ENCODE measurements around the gene HDAC10.
"Not testable (repeated sequence)": the region's sequence is repeated elsewhere in the genome, so short reads cannot be mapped to it uniquely, and the experiment has no call there.

HDAC10 gene

GRCh38 chr22:50215297-50216054 is 35.6 kb downstream of the HDAC10 start:
- DNase-seq, result no peak

DNA sequence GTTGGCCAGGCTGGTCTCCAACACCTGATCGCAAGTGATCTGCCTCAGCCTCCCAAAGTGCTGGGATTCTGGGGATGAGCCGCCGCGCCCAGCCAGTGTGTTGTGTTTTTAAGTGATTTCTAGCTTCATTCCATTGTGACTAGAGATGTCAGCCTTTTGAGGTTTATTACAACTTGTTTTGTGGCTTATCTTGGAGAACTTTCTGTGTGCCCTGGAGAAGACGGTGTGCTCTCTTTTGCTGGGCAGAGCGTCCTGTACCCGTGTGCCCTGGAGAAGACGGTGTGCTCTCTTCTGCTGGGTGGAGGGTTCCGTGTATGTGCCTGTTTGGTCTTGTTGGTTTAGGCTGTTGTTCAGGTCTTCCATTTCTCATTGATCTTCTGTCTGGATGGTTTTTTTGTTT is 37.8 kb downstream of the HDAC10 start:
- DNase-seq, result no peak

GRCh38 chr22:50211147-50211546 is 39.9 kb downstream of the HDAC10 start:
- DNase-seq, result no peak

GRCh38 chr22:50210378-50211139 is 40.5 kb downstream of the HDAC10 start:
- no peak for DNase-seq

GRCh38 chr22:50209893-50210292 is 41.2 kb downstream of the HDAC10 start:
- peak; percentile 52 for DNase-seq

DNA sequence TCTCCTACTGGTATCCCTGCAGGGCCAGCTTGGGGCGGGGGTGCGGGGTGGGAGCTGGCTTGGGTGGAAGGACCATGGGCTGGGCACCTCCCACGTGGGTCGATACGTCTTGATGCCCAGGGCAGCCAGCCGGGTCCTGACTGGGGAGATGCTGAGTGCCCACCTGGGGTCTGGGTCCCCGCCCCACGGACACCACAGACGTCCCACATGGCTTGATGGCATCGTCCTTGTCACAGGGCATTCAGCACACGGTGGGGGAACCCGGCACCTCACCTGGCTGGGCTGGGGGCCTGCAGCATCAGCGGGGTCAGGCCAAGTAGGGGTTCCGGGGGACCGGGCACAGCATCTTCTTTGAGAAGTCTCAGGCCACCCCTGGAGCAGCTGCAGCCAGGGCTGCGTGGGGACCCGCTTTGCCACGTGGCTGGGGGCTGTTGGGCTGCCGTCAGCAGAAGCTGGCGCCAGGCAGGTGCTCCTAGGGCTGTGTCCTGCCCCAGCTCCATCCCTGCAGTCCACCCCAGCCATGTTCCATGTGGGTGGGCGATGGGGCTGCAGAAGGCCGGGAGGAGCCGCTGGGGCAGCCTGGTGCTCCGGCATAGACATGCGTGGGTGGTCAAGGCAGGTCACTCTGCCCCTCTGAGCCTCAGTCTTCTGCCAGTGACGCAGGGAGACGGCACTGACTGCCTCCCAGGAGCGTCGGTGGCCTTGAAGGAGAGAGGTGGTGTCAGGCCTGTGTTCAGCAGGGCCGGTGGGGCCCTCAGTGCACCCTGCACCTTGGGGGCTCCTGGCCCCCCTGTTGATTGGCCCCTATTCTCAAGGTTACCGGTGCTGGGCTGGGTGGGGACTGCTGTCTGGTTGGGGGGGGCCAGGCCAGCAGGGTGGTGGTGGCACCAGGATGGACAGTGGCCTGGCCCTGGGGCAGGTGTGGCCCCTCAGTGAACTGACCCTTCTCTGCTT is 41.8 kb downstream of the HDAC10 start:
- DNase-seq, result no peak

DNA sequence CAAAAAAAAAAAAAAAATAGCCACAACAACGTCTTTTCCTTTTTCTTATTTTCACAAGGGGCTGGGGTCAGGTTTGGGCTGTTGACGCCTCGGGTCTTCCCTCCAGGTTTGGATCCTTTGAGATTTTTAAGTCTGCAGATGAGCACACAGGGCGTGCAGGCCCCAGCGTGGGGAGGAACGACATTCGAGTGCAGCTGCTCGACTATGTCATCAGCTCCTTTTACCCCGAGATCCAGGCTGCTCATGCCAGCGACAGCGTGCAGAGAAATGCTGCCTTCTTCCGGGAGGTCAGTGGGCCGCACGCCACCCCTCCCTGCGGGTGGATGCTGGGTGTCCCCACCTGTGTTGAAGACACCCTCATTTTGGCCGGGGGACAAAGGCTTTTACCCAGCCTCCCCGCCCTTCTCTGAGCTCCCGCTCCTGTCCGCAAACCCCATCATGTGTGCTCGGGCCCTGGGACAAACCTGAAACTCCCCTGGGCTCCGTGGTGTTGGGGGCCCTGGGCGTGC is 42.6 kb downstream of the HDAC10 start:
- no peak for DNase-seq

DNA sequence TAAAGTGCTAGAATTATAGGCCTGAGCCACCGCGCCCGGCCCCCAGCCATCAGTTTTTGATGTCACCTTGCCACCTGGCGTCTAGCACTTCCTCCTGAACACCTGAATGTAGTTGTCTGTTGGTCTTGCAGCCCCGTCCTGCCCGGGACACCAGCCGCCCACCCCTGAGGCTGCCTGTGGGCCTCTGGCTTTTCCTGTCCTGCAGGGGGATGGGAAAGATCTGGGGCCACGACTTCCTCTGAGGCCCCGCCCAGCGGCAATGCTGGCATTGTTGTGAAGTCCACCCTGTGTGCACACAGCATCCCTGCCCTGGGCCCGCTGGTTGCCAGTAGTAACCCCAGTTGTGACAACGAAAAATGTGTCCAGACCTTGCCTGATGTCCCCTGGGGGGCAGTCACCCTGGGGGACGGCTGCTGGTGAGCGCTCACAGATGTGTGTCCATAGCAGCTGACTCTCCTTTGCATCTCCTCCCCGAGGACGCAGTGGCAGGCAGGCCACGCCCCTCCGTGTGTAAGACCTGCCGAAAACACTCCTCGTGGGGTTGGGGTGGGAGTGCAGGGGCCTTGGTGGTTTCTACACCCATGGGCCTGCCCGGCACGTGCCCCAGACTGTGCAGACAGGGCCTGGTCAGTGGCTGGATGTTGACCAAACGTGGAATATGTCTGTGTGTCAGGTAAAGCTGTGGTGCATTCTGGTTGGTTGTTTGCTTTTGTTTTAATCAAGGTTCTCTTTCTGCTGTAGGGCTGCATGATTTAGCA is 43.5 kb downstream of the HDAC10 start:
- no peak for DNase-seq

DNA sequence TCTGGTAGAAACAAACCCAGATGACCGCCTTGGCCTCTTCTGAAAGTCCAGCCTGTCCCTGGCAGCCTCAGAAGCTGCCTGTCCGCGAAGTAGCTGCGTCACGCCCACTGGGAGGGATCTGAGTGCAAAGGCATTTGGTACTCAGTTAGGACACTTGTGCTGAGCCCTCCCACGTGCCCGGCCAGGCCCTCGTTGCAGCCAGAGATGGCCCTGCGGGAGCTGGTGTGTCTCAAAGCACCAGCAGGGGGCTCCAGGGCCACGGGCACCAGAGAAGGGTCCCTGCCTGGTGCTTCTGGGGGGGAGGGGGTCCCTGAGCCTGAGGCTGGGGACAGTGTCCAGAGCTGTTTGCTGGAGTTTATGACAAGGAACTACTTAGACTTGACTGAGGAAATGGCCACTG is 44.5 kb downstream of the HDAC10 start:
- DNase-seq, result no peak

GRCh38 chr22:50205781-50206569 is 45.1 kb downstream of the HDAC10 start:
- DNase-seq, result no peak

GRCh38 chr22:50204998-50205397 is 46.1 kb downstream of the HDAC10 start:
- not testable (repeated sequence) for DNase-seq

DNA sequence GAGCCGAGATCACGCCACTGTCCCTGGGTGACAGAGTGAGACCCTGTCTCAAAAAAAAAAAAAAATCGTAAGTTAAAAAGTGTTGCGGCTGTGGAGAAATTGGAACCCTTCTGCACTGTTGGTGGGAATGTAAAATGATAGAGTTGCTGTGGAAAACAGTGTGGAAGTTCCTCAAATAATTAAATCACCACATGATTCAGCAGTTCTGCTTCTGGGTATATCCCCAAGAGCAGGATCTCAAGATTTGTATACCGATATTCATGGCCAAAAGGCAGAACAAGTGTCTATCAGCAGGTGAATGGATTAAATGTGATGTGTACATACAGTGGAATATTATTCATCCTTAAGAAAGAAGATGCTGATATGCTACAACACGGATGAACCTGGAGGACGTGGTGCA is 46.5 kb downstream of the HDAC10 start:
- DNase-seq, result no peak

DNA sequence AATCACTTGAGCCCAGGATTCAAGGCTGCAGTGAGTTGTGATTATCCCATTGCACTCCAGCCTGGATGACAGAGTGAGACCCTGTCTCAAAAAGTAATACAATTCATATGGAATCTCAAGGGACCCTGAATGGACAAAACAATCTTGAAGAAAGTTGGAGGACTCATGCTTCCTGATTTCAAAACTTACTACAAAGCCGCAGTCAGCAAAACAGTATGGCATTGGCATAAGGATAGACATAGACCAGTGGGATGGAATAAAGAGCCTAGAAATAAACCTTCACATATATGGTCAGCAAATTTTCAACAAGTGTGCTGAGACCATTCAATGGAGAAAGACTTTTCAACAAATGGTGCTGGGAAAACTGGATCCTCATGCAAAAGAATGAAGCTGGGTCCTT is 47.8 kb downstream of the HDAC10 start:
- no peak for DNase-seq

- DNase-seq, result no peak
Observed at GRCh38 chr22:50202130-50202666, 48.9 kb downstream of the HDAC10 start.

GRCh38 chr22:50201191-50202129 is 49.6 kb downstream of the HDAC10 start:
- no peak for DNase-seq

DNA sequence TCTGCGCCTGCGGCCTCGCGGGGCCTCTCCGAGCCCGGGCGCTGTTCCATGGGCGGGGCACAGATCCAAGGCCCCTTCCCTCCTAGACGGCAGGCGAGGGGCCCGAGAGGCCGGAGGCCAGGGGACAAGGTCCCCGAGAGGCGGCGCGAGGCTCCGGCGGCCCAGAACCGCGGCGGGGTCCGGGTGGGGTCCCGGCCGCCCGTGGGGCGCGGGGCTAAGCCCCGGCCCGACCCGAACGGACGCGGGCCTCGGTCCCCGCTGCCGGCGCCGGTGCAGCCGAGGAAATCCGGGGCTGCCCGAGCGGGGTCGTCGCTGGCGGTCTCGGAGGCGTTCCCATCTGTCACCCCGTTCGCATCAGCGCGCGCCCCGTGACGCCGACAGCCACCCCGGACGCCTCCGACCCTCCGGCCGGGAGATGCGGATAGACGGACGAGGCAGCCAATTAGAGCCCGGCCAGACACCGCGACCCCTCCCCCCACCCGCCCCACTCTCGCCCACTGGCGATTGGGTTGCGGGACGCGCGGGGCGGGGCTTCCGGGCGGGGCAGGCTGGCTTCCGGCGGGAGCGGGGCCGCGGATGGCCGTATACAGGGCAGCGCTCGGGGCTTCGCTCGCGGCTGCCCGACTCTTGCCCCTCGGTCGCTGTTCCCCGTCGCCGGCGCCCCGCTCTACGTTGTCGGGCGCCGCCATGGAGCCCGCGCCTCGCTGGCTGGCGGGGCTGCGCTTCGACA is 50.4 kb downstream of the HDAC10 start, which contains the start of gene SELENOO:
SELENOO (plus strand) TSS at position 551 of the 730 bp plus-strand sequence; CDS start at position 577, 26 bp downstream.
- DNase-seq, result peak; percentile 94

- no peak for DNase-seq
Observed at GRCh38 chr22:50199829-50200460, 51.1 kb downstream of the HDAC10 start.

DNA sequence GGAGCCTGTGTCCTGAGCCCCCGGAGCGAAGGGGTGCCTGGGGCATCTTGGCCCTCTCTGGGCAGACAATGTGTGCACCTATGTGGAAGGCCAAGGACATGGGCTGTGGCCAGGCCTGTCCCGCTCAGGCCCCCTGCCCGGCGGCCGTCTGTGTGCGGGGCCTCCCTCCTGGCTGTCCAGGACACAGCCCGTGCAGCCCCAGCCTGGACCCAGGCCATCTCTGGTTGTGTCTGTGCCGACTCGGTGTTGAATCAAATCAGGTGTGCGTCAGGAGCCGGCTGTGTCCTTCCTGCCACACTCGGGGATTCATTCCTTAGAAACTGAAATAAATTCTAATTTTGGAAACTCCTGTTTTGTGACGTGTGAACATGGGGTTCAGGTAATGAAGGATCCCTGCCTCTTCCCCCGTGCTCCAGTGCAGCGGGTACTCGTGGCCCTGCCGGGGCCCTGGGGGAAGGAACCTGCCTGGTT is 51.8 kb downstream of the HDAC10 start:
- no peak for DNase-seq

Measured in stimulated activated naive CD4-positive, alpha-beta T cell treated with Interleukin-2 at 50 U/mL for 16 hours (primary cell).